HUES6 (cell line): ENCODE data around the gene TMTC2.
A peak's percentile ranks its signal among the peaks of the same experiment; 100 is the strongest.

ENCODE experiments used
- H3K27ac ChIP-seq: 2 replicates; pipeline ENCODE4 v1.7.0; 2013; ENCODE audit warnings: low read depth, mild to moderate bottlenecking, low read length, inconsistent platforms
- H3K27me3 ChIP-seq: 2 replicates; pipeline ENCODE4 v1.6.1; 2013; ENCODE audit warnings: low read length; ENCODE audit not compliant: control insufficient read depth, insufficient read depth
- H3K36me3 ChIP-seq: 2 replicates; pipeline ENCODE4 v1.6.1; 2013; ENCODE audit warnings: low read length; ENCODE audit not compliant: control insufficient read depth, insufficient read depth
- H3K4me1 ChIP-seq: 2 replicates; pipeline ENCODE4 v1.6.1; 2013; ENCODE audit warnings: low read length; ENCODE audit not compliant: control insufficient read depth, insufficient read depth
- H3K4me3 ChIP-seq: 2 replicates; pipeline ENCODE4 v1.5.1; 2013; ENCODE audit warnings: low read depth, low read length
- H3K9ac ChIP-seq: one replicate; pipeline ENCODE4 v1.6.1; 2013; ENCODE audit warnings: mild to moderate bottlenecking, low read length
- H3K9me3 ChIP-seq: 2 replicates; pipeline ENCODE4 v1.6.1; 2013; ENCODE audit warnings: low read depth, low read length; ENCODE audit not compliant: control insufficient read depth, insufficient read depth

The TMTC2 gene

DNA sequence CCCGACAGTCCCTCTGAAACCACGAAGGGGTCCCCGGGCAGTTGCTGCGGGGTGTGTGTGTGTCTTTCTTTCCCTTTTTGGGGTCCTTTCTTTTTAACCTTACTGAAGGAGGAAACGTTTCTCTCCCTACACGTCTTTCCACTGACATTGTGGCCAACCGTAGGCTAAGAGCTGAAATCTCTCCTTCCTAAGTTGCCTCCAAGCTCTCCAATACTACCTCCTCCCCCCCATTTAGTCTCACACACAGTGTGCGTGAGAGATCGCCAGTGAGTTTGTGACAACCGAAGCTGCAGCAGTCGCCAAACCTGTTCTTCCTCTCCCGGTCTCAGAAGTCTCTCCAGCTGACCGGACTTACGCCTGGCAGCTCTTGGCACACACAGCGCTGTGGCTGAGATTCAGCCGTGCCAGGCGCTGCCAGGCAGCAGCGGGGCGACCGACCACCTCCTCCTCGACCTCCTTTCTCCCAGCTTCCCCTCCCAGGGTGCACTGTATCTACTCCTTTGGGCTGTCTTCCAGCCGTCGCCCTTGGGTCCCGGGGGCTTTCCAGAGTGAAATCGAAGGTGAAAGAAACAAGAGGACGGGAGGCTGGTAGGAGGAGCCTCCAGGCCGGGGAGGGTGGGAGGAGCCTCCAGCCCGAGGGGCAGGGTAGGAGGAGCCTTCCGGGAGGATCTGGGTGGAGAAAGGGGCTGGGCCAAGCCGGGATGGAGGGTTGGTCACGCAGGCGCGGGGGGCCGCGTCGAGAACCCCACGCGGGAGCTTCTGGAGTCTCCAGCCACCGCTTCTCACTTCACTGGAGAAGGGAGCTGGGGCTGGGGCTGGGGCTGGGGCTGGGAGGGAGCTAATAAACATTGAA, at the start of gene TMTC2:
Gene TMTC2 (plus strand): TSS at position 739 of the 853 bp plus-strand sequence.
- H3K9ac ChIP-seq: peak within 1 kb of the TSS; percentile 83
- H3K4me3 ChIP-seq: peak within 1 kb of the TSS; percentile 79
- H3K36me3 ChIP-seq: no peaks in the 10 kb centered on the region
- peaks cover 9% of the 10 kb centered on the region; the same call in 1 of the 2 replicates for H3K27me3 ChIP-seq
- no peaks in the 10 kb centered on the region for H3K9me3 ChIP-seq
- H3K4me1 ChIP-seq: peaks cover 10% of the 10 kb centered on the region
- H3K27ac ChIP-seq: peak within 1 kb of the TSS; percentile 10; the same call in 1 of the 2 replicates

DNA sequence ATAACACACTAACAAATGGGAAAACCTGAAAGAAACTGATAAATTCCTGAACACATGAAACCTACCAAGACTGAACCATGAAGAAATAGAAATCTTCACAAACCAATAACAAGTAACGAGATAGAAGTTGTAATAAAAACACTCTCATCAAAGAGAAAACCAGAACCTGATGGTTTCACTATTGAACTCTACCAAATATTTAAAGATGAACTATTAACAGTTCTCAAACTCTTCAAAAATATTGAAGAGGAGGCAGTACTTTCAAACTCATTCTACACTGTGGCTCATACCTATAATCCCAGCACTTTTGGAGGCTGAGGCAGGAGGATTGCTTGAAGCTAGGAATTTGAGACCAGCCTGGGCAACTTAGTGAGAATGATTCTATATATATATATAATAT, 48.4 kb upstream of the TMTC2 start:
- no peaks in the 10 kb centered on the region for H3K27me3 ChIP-seq
- no peaks in the 10 kb centered on the region for H3K36me3 ChIP-seq
- H3K4me1 ChIP-seq: 0 out of 2 replicates have a peak, but pooled peaks cover 5% of the 10 kb centered on the region
- no peak overlapping the region for H3K9ac ChIP-seq
- 0 out of 2 replicates have a peak, but pooled peaks cover 2% of the 10 kb centered on the region for H3K9me3 ChIP-seq
- no peak overlapping the region for H3K27ac ChIP-seq
- no peak overlapping the region for H3K4me3 ChIP-seq

DNA sequence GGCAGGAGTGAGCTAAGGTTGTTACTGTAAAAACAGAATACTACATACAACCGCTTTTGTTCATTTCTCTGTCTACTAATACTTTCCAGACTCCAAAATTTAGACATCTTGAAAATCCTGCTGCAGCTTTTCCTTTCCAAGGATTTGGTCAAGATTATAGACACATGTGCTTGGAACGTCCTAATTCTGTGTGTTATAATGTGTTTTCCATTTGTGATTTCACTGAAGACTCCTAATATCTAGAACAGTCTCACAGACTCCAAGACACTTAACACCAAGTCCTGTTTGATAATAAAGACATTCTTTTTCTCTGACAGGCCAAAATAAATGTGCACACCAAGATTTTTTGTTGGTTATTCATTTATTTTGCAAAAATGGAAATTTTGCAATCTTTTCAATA, 41.8 kb upstream of the TMTC2 start:
- no peak overlapping the region for H3K9ac ChIP-seq
- no peaks in the 10 kb centered on the region for H3K36me3 ChIP-seq
- H3K27ac ChIP-seq: no peak overlapping the region
- H3K27me3 ChIP-seq: no peaks in the 10 kb centered on the region
- H3K9me3 ChIP-seq: no peaks in the 10 kb centered on the region
- no peak overlapping the region for H3K4me3 ChIP-seq
- no peaks in the 10 kb centered on the region for H3K4me1 ChIP-seq

DNA sequence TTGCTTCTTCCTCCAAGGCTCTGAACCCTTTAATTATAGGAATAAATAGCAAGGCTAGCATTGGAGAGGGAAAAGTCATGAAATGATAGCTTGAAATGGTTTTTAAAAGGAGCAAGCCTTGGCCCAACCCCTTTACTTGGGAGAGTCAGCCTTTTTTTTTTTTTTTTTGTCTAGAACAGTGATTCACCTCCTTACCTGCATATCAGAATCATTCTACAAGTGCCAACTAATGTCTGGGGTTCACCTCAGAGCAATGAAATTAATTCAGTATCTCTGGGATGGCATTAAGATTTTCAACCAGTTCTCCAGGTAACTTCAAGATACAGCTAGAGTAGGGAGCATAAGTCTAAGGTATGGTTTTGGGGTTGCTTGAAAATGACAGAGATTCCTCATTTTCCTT, 41.3 kb upstream of the TMTC2 start:
- H3K4me1 ChIP-seq: peaks cover 2% of the 10 kb centered on the region; the same call in 1 of the 2 replicates
- no peak overlapping the region for H3K4me3 ChIP-seq
- H3K27me3 ChIP-seq: no peaks in the 10 kb centered on the region
- H3K9ac ChIP-seq: no peak overlapping the region
- H3K27ac ChIP-seq: no peak overlapping the region
- no peaks in the 10 kb centered on the region for H3K36me3 ChIP-seq
- H3K9me3 ChIP-seq: no peaks in the 10 kb centered on the region

DNA sequence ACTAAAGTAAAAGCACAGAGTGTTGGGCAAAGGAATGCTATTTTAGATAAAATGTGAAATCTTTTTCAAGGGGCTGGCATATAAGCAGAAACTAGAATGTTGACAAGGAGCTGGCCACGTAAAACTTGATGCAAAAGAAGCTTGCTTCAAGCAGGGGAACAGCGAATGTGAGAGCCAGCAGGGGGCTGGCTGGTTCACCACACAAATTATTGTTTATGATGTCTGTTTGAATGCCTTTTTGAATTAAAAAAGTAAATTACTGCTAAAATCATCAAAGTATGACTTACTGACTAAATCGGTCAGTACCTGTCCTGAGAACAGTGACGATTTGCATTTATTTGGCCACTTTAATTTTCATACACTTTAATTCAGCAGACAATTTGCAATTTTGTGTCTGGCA, 38.9 kb upstream of the TMTC2 start:
- no peaks in the 10 kb centered on the region for H3K9me3 ChIP-seq
- H3K4me3 ChIP-seq: no peak overlapping the region
- H3K36me3 ChIP-seq: no peaks in the 10 kb centered on the region
- H3K9ac ChIP-seq: no peak overlapping the region
- H3K4me1 ChIP-seq: peaks cover 6% of the 10 kb centered on the region
- H3K27ac ChIP-seq: no peak overlapping the region
- no peaks in the 10 kb centered on the region for H3K27me3 ChIP-seq

DNA sequence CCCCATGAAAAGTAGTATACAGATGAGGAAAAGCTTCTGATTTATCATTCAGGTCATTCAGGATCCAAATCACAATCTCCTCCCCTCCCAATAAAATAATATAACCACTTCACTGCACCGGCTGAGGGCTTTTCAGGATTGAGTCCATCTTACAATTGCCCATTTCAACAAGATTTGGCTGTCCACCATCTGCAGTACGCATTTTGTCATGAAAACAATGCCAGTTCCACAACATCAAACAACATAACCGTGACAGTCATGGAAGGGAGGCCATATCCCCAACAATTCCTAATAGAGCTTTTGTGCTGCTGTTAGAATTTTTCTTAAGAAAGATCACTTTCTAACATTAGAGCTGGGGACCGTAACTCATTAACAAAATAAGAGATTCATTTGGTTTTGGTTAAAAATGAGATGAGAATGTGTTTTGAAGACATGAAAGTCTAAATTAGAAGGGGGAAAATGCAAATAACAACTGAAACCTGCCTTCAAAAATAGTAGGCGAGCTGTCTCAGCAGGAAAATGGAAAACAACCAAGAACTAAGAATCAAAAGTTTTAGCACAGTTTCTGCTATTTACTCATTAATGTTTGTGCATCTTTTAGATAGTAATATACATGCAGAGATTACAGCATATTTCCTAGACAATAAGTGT, 38.3 kb upstream of the TMTC2 start:
- Histone ChIP-seq H3K36me3 (no peaks in the 10 kb centered on the region), H3K9ac (no peak overlapping the region), H3K9me3 (no peaks in the 10 kb centered on the region), H3K4me1 (peaks cover 6% of the 10 kb centered on the region), H3K27me3 (no peaks in the 10 kb centered on the region), H3K27ac (no peak overlapping the region), H3K4me3 (no peak overlapping the region)

DNA sequence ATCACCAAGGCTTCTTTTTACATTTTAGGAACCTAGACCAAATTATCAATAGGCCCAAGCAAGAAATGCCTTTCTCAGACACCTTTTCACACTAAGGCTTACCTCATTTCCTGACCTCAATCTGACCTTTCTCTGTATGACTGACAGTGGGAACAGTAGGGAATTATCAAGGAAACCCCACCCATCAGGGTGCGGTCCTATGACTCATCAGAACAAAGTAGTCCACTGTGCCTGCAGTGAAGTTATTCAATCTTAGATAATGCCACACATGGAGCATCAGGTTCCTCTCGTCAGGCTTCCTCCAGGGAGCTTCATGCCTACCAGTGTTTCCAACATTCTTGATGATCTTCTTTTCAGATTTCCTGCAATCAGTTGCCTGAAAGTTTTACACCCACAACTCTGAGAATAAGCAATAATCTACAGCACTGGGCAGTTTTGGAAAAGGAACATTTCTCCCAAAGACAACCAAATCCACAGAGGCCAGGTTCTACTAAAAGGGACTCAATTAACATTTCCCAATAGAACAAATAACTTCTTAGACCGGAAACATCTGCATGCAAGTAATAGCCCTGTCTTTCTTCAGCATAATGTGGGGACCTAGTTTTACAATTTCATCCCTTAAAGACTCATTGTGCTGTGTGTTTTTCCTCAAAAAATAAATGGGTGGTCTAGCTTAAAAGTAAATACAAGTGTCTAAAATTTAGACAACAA, 35.9 kb upstream of the TMTC2 start:
- H3K4me3 ChIP-seq: no peak overlapping the region
- no peak overlapping the region for H3K27ac ChIP-seq
- peaks cover 6% of the 10 kb centered on the region for H3K4me1 ChIP-seq
- H3K9me3 ChIP-seq: peaks cover 2% of the 10 kb centered on the region; the same call in 1 of the 2 replicates
- H3K36me3 ChIP-seq: no peaks in the 10 kb centered on the region
- no peak overlapping the region for H3K9ac ChIP-seq
- no peaks in the 10 kb centered on the region for H3K27me3 ChIP-seq

DNA sequence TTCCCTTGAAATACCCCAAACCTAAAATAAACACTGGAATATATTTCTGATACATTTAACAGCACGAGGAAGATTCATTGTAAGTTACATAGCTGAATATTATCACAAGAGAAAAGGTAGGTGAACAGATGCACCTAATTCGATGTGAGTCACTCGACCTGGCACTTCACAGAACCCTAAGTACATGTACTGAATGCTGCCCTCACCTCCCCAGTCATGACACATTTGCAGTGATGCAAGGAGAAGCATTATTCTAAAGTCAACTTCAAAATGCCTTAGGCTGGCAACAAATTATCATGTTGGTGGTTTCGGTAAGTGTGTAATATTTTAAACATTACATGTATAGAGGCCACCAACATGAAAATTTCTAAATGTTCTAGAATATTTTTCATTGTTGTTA, 35.2 kb upstream of the TMTC2 start:
- Histone ChIP-seq H3K27ac (no peak overlapping the region), H3K9ac (no peak overlapping the region), H3K9me3 (peaks cover 5% of the 10 kb centered on the region; the same call in 1 of the 2 replicates), H3K4me1 (peaks cover 6% of the 10 kb centered on the region), H3K36me3 (no peaks in the 10 kb centered on the region), H3K4me3 (no peak overlapping the region), H3K27me3 (no peaks in the 10 kb centered on the region)

DNA sequence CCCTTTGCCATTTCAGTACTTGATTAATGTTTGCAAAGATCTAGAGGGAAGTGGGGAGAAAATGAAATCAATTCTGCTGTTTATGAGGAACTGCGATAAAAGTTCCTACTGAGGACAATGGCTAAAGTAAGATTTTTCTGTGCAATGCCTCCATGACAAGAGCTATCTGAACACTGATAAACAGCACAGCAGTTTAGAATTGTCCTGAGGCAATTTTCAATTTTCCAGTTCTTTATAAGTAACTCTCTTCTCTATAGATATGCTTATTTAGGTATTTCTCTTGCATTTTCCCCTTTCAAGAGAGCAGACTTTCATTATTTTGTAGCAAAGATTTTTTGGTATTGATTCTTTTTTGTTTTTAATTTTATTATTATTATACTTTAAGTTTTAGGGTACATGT, 34.6 kb upstream of the TMTC2 start:
- Histone ChIP-seq H3K4me3 (no peak overlapping the region), H3K36me3 (no peaks in the 10 kb centered on the region), H3K9me3 (peaks cover 5% of the 10 kb centered on the region; the same call in 1 of the 2 replicates), H3K9ac (no peak overlapping the region), H3K27me3 (no peaks in the 10 kb centered on the region), H3K27ac (no peak overlapping the region), H3K4me1 (peaks cover 6% of the 10 kb centered on the region)

DNA sequence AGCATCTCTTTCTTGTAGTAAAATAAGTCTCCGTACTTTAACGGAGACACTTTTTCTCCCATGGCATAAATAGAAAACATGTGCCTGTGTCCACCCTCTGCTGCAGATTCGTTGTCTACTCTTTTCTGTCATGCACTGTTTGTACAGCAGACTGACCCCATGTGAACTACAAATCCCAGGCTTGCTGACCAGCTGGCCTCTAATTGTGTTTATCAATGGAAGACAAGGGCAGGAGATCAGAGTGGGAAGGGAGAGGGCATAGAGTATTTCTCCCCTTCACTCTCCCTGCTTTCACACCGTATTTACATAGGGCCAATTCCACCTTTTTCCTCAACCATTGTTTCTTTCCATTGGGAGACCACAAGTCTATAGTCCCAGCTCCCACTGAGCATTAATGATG, 31.0 kb upstream of the TMTC2 start:
- Histone ChIP-seq H3K9me3 (peaks cover 9% of the 10 kb centered on the region; the same call in 1 of the 2 replicates), H3K36me3 (no peaks in the 10 kb centered on the region), H3K27me3 (no peaks in the 10 kb centered on the region), H3K27ac (no peak overlapping the region), H3K4me1 (peaks cover 1% of the 10 kb centered on the region), H3K4me3 (no peak overlapping the region), H3K9ac (no peak overlapping the region)
